Right lung (tissue), 5 donors: ENCODE data around the gene PROM1. TPM values are rescaled to one million over a fixed set of nuclear protein-coding genes. Genes with fewer than 3 reads are reported as not detected.

Source experiments
- DNase-seq, 2 donors: peaks; one replicate each; pipeline ENCODE4 v3.0.0-alpha.2; 2013
- polyA plus RNA-seq, 5 donors: library from polyadenylated mRNA; unstranded; fragments of 120-200 nt; gene quantifications; one replicate each; pipeline versions ENCODE4 v1.2.1 to v1.2.3, GENCODE V29; 2013; ENCODE audit warnings: inconsistent platforms in 1 of 5, low replicate concordance in 1 of 5; ENCODE audit not compliant: insufficient read length in 5 of 5, insufficient read depth in 1 of 5

The PROM1 gene
- polyA plus RNA-seq, 5 donors, result 18.5 to 32.7 (median 23.7) TPM

DNA sequence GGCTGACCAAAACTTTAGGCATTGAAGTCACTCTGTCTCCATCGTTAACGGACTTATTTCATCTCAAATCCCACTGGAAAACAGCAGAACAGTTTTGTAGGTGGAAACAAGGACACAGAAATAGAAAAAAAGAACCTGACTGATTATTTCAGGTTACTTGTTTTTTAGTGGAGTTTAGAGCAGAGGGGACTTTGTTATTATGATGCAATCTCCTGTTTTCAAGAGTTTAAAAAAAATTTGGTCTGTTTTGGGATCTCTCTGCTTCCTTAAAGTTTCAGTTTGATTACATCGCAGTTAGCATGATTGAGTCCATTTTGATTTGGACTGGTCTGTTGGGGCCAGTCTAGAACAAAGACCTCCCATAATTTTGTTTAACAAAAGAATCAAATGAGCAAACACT, 13.6 kb downstream of the PROM1 start:
- DNase-seq, result no peak

- no peak for DNase-seq
Measured at GRCh38 chr4:16067515-16067914, 16.3 kb downstream of the PROM1 start.

DNA sequence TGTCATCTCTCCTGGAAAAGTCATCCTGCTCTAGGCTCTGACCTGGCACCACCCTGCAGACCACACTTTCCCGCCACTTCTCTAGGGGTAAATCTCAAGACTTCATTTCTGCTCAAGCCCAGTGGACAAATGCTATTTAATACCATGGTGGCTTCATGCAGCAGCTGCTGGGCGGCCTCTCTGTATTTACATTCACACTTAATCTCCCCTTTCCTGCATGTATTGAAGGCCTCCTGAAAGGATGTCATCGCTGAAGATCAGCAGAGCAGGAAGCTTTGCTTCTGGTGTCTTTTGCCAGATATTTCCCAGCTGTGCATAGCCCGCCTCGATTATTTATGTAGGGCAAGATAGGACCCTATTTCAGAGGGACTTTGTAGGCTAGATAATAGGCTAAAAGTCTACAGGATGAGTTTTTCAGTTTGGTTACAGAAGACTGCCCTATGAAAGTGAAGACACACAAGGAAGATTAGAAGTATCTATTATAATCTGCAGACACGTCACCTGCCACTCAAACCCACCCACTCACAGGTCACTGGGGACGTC, 17.2 kb downstream of the PROM1 start:
- DNase-seq, result peak in 1 of 2 donors; percentile 67

- DNase-seq, result no peak
Measured at GRCh38 chr4:16065066-16065465, 18.8 kb downstream of the PROM1 start.

- no peak for DNase-seq
Measured at GRCh38 chr4:16062601-16063000, 21.2 kb downstream of the PROM1 start.

GRCh38 chr4:16056681-16057385, 27.0 kb downstream of the PROM1 start:
- no peak for DNase-seq

DNA sequence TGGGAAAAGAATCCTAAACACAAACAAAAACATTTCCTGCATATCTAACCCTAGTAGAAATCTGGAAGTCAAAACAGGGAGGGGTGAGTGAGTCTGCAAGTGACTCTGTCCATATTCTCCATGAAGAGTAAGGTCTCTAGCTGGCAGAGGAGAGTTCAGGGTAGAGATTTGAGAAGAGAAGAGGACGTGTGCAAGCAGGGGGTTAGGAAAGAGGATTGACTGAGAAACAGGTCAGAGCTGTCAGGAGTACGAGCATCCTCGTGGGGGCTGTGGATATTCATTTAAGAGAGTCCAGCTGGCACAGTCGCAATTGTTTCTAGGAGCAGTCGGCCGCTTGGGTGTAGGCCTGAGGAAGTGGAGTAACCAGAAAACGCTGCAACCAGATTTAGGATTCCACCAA, 27.9 kb downstream of the PROM1 start:
- DNase-seq, result no peak

GRCh38 chr4:16055471-16055870, 28.4 kb downstream of the PROM1 start:
- no peak for DNase-seq

GRCh38 chr4:16052939-16053338, 30.9 kb downstream of the PROM1 start:
- no peak for DNase-seq

DNA sequence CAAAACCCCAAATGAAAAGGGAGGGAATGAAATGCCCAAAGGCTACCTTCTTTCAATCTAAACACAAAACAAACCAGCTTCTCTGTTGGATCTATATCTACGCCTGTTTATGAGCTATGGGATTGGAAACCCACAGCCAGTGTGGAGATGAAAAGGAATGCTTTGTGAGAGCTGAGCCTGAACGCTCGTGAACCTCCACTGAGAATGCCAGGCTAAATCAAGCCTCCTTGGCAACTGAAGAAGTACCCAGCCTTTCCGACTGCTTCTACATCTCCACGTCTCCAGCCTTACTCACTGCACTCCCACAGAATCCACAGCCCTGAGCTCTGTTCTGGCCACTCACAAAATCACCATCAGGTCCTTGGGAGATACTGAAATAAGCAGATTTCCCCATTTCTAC, 31.8 kb downstream of the PROM1 start:
- DNase-seq, result no peak

GRCh38 chr4:16051132-16051531, 32.7 kb downstream of the PROM1 start:
- DNase-seq, result no peak

DNA sequence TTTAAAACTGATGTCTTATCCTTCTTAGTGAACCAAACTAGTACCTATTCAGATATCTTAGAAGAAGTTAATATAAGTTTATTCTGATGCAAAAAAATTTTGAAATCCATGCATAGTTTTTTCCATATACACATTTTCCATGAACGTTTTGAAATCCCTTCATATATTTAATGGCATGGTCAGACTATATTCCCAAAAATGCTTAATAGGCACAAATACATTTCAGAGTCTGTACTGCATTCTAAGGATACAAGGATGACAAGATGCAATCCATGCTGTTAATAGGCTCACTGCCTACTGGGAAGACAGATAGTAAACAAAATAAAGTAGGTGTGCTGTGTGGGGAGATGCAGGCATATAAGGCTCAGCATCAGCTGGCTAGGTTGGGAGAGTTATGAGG, 33.2 kb downstream of the PROM1 start:
- DNase-seq, result no peak

DNA sequence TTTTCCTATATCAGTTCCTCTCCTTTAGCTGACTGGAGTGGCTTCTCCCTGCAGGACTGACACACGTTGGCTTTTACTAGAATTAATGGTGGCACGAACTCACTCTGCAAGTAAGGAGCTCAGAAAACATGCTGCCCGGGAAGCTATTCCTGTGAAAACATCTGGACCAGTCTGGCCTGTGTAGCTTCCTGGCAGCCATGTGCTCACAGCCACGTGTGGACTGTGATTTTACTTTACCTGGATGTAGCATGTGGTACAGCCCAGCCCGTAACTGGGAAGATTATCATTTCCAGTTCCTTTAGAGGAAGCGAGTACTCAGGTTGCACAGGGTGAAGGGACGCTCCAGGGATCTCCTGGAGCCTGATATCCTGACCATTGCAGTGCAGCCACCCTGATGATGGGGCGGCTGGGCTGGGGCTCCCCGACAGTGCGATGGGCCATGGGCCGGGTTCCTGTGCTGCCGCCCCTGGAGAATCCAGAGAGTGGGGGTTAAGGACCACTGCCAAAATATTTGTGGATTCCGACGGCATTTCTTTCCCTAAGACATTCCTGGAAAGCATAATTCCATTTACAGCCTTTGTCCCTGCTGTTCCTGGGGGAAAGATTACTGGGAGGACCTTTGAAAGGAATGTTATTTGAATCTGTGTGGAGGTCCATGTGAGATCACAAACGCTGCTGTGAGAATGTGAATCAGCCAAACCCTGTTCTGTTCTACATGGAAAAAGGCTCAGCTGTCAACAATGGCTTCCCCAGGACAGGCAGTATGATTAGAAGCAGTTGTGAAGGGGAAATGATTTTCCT, 35.0 kb downstream of the PROM1 start:
- no peak for DNase-seq

DNA sequence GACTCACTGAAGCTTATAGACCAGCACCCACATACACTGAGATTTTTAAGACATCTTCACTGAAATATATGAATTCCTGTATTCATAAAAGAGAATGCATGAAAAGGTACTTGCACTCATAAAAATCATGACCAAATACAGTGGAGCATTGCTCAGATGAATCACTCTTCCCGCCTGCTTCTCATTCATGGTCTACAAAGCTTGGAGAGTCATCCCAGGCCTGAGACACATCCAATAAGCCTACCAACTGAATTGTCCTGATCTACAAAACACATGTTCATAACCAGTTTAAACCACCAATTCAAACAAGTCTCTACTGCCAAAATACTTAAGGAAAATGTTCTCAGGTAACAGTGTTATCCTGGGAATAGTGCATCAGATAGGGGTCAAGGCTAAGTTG, 38.1 kb downstream of the PROM1 start:
- no peak for DNase-seq

GRCh38 chr4:16043642-16044498, 40.0 kb downstream of the PROM1 start:
- no peak for DNase-seq

DNA sequence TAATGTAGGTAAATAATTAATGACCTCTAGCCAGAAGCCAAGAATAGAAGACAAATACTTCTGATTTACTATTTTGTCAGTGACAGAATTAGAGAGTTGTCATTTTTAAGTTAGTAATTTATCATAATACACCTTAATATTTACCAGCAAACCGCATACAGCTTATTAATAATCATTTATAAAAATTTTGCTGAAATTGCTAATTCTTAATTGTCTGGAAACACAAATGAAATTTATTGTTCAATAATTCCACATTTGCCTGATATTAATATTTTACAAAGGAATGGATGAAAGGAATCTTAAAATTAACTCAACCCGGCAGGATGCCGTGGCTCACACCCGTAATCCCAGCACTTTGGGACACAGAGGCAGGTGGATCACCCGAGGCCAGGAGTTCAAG, 44.7 kb downstream of the PROM1 start:
- no peak for DNase-seq

DNA sequence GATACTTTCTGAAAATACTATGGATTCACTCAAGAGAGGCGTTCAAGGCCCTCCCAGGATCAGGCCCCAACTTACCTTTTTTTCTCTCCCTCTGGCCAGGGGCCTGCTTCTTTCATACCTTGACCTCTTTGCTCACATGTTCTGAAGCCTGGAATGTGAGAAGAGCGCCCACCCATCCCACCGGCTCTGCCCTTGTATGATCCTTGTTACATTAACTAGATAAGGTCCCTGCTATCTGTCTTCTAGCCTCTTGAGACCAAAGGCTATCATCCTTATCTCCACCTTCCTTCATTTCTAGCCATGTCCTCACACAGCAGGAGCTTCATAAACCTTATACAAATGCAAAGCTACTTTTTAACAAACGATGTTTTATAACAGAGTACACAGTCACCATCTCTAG, 45.9 kb downstream of the PROM1 start:
- no peak for DNase-seq

DNA sequence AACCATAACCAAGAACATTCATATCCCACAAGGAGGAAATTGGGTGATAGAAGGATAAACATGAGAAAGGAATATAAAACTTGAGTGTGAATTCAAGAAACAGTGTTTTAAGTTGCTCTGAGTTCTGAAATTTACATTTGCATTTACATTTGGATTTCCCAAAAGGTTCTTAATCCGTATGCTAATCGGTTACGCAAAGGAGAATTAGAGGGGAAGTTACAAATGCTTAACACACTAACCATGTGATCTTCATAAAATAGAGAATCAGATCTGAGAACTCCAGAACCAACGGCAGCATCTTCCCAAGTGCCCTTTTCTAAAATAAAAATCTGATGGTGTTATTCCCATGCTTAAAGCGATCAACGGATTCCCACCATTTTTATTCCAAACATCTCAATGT, 48.0 kb downstream of the PROM1 start:
- no peak for DNase-seq

DNA sequence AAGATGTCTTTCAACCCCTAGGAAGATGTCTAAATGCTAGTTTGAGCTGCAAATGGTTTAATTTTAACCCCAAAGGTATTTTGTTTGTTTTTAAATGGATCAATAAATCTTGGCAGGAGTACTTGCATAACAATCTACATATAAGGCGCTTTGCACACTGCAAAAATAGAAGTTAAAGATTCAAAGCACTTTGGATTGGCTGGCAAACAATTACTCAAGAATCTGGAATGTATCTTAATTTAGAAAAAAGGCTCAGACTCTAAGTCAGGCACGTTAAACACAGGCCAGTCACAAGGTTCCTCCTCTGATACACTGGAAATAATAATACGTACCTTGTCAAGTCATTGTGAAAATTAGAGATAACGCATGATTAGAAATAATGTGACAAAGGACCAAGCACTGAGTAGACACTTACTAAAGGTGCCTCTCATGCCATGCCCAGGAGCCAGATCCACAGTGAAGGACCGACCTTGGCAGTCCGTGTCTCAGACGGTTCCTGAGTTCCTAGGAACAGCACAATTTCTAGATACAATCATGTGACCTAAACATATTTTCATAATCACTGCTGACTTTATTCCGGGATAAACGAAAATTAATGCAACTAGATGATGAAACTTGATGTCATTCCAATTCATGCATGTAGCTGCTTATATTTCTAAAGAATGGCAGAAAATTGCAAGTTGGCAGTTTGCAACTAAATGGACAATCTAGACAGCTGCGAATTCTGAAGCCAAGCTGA, 49.6 kb downstream of the PROM1 start:
- DNase-seq, result no peak

DNA sequence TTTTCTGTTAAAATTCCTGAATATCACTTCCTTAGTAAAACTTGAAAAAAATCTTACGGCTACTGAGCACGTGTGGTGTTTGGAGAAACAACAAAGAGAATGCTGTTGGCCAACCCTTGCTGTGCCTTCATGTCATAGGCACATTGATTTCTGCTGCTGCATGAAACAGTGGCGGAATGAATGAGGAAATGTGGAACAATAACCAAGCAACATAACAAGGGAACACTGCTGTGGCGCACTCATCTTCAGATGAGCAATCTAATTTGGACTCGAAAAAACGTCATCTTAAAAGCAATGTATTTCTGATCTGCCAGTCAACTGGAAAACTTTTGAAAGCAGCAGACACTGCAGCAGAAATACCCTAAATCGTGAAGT, 51.4 kb downstream of the PROM1 start:
- no peak for DNase-seq

DNA sequence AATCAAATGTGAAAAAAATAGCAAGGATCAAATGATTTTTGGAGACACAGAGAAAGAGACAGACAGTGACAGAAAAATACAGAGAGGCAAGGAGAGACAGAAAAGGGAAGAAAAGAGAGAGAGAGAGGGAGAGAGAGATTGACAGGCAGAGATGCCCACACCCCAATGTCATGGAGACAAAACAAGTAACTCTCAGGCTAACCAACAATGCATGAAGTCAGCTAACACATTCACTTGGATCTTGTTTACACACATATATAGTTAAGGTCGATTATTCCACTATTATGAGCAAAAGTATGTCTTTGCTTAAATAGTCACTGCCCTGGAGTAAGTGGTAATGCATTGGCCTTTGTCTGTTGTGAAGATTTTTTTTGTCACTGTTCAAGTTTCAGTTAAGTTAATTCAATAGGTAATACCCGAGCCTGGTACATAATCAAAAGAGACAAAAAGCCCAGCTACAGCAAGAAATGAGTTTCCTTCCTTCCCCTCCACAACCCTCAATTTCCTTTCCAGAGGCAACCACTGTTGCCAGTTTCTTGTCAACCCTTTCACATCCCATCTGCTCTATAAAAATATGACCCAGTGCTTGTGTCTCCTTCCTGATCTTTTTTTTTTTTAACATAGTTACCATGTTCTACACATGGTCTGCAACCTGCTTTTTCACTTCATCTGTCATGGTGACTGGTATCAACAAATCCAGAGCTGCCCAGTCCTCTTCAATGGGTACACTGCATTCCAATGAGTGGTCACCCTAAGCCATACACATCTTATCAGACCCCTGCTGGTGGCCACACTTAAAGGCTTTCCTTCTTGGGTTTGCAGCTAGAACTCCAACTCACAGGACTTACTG, 52.1 kb downstream of the PROM1 start:
- no peak for DNase-seq
